Ishikawa (cell line): ENCODE measurements around the gene HAPLN2.

Source experiments
- CEBPB ChIP-seq: IDR thresholded peaks from 2 replicates; pipeline ENCODE4 v1.6.1; 2012
- CREB1 ChIP-seq: IDR thresholded peaks from 2 replicates; pipeline ENCODE4 v1.6.1; 2012; ENCODE audit warnings: low read depth
- EGR1 ChIP-seq: IDR thresholded peaks from 2 replicates; pipeline ENCODE4 v1.6.1; 2012
- EP300 ChIP-seq: IDR thresholded peaks from 2 replicates; pipeline ENCODE4 v1.6.1; 2012; ENCODE audit warnings: borderline replicate concordance
- FOXM1 ChIP-seq: IDR thresholded peaks from 2 replicates; pipeline ENCODE4 v1.6.1; 2012; ENCODE audit warnings: low read depth, borderline replicate concordance
- NFIC ChIP-seq: IDR thresholded peaks from 2 replicates; pipeline ENCODE4 v1.6.1; 2012
- RAD21 ChIP-seq: IDR thresholded peaks from 2 replicates; pipeline ENCODE4 v1.6.1; 2012; ENCODE audit warnings: low read depth
- TAF1 ChIP-seq: IDR thresholded peaks from 2 replicates; pipeline ENCODE4 v1.6.1; 2012; ENCODE audit warnings: low read depth, mild to moderate bottlenecking
- TCF12 ChIP-seq: IDR thresholded peaks from 2 replicates; pipeline ENCODE4 v1.6.1; 2012; ENCODE audit warnings: low read depth
- TEAD4 ChIP-seq: IDR thresholded peaks from 2 replicates; pipeline ENCODE4 v1.6.1; 2012
- YY1 ChIP-seq: IDR thresholded peaks from 2 replicates; pipeline ENCODE4 v1.6.1; 2012; ENCODE audit warnings: low read depth
- ZBTB7A ChIP-seq: IDR thresholded peaks from 2 replicates; pipeline ENCODE4 v1.6.1; 2012; ENCODE audit warnings: low read depth
- TF ChIP-seq, protein P1 (sequence below): IDR thresholded peaks from 2 replicates; pipeline ENCODE4 v1.6.1; 2012
- TF ChIP-seq, protein P2 (sequence below): IDR thresholded peaks from 2 replicates; pipeline ENCODE4 v1.6.1; 2012
- TF ChIP-seq, protein P3 (sequence below): IDR thresholded peaks from 2 replicates; pipeline ENCODE4 v1.6.1; 2012; ENCODE audit warnings: low read depth, mild to moderate bottlenecking

The HAPLN2 gene

DNA sequence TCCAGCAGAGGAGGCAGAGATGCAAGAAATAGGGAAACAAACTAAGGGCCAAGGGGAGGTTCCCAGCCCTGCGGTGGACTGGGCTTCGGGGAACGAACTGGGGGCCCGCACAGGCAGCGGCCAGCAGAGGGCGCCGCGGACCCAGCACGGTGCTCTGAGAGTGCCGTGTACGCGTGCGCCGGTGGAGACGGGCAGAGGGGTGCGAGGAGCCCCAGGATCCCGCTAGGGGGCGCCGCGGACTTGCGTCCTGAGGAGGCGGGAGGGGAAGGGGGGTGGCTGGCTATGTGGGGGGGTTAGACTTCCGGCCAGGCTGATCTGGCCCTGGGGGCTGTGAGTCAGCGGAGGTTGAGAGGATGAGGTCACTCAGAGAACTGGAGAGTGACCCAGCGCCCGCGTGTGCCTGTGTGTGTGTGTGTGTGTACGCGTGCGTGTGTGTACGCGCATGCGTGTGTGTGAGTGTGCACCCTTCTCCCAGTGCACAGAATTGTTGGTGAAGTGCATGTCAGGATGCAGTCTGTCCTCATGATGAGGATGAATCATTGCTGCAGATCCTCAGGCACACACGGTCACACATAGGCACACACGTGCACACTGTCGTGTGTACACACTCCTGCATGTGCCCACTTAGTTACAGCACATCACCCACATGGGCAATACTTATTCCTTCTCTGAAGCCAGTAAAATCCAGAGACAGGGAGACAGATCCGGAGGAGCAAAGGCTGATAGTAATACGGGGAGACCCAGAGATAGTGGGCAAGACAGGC, 41.0 kb downstream of the HAPLN2 start:
- 0 out of 2 replicates have a peak, but pooled peaks have one; percentile 21 for TF ChIP-seq EGR1
- TF ChIP-seq YY1: no peak
- TF ChIP-seq, protein P1, sequence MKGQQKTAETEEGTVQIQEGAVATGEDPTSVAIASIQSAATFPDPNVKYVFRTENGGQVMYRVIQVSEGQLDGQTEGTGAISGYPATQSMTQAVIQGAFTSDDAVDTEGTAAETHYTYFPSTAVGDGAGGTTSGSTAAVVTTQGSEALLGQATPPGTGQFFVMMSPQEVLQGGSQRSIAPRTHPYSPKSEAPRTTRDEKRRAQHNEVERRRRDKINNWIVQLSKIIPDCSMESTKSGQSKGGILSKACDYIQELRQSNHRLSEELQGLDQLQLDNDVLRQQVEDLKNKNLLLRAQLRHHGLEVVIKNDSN: 0 out of 2 replicates have a peak, but pooled peaks have one; percentile 2
- TF ChIP-seq EP300: no peak
- peak; percentile 50; the same call in 1 of the 2 replicates for TF ChIP-seq TCF12
- TF ChIP-seq TEAD4: no peak
- TF ChIP-seq, protein P2, sequence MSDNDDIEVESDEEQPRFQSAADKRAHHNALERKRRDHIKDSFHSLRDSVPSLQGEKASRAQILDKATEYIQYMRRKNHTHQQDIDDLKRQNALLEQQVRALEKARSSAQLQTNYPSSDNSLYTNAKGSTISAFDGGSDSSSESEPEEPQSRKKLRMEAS: peak; percentile 78
- TF ChIP-seq NFIC: no peak
- TF ChIP-seq, protein P3, sequence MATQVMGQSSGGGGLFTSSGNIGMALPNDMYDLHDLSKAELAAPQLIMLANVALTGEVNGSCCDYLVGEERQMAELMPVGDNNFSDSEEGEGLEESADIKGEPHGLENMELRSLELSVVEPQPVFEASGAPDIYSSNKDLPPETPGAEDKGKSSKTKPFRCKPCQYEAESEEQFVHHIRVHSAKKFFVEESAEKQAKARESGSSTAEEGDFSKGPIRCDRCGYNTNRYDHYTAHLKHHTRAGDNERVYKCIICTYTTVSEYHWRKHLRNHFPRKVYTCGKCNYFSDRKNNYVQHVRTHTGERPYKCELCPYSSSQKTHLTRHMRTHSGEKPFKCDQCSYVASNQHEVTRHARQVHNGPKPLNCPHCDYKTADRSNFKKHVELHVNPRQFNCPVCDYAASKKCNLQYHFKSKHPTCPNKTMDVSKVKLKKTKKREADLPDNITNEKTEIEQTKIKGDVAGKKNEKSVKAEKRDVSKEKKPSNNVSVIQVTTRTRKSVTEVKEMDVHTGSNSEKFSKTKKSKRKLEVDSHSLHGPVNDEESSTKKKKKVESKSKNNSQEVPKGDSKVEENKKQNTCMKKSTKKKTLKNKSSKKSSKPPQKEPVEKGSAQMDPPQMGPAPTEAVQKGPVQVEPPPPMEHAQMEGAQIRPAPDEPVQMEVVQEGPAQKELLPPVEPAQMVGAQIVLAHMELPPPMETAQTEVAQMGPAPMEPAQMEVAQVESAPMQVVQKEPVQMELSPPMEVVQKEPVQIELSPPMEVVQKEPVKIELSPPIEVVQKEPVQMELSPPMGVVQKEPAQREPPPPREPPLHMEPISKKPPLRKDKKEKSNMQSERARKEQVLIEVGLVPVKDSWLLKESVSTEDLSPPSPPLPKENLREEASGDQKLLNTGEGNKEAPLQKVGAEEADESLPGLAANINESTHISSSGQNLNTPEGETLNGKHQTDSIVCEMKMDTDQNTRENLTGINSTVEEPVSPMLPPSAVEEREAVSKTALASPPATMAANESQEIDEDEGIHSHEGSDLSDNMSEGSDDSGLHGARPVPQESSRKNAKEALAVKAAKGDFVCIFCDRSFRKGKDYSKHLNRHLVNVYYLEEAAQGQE: no peak
- TF ChIP-seq RAD21: peak; percentile 83
- peak; percentile 72 for TF ChIP-seq ZBTB7A
- TF ChIP-seq CREB1: 0 out of 2 replicates have a peak, but pooled peaks have one; percentile 30
- no peak for TF ChIP-seq TAF1
- TF ChIP-seq CEBPB: no peak
- no peak for TF ChIP-seq FOXM1

DNA sequence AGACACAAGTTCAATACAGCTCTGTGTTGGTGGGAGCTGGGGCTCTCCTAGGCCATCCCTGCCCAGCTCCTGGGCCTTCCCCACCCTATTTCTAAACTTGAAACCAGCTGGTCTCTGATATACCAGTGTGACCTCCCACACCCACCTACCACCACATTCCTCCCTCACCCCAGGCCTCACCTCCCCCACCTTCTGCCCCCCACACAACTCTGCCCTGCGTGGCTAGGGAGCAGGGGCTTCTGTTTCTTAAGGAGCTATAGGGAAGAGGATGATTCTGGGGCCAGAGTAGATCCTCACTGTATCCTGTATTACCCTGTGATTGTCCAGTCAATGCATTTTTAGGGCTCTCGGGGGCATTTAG, 41.5 kb downstream of the HAPLN2 start:
- TF ChIP-seq TCF12 (no peak), EGR1 (no peak), CEBPB (no peak), YY1 (no peak), TEAD4 (no peak), CREB1 (no peak), FOXM1 (no peak), NFIC (no peak)
- TF ChIP-seq, protein P2: no peak
- TF ChIP-seq, protein P1: no peak

DNA sequence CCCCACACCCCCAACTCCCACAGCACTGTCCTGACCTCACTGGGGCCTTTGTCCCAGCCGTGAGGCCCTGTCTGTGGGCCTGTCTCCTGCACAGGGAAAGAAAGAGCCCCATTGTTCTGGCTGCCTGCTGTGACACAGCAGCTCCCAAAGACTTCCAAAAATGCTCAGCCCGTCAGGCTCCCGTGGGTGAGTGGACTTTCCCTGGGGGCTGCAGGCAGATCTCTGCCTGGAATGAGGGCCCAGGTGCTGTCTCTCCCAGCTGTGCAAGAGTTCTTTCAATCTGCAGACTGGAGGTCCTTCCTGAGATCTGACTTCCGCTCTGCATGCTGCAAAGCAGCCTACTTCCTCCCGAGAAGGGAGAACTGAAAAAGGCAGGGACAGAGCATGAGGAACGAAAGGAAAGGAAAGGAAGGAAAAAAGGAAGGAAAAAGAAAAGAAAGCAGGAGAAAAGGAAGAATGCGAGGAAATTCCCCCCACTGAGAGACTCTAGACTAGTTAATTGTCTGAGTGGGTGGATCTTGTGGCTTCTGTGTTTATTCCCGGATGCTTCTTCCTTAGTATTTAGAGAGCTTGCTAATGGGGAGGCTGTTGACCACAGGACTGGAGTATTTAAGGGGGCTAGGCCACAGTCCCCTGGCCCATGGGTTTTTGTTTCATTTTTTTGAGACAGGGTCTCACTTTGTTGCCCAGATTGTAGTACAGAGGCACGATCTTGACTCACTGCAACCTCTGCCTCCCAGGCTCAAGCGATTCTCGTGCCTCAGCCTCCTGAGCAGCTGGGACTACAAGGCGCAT, 43.0 kb downstream of the HAPLN2 start:
- TF ChIP-seq NFIC (no peak), CEBPB (no peak), EGR1 (no peak), FOXM1 (no peak), YY1 (no peak), RAD21 (no peak), TAF1 (no peak), TEAD4 (no peak), ZBTB7A (no peak), EP300 (no peak), TCF12 (no peak)
- TF ChIP-seq, protein P1: no peak
- TF ChIP-seq, protein P2: no peak

DNA sequence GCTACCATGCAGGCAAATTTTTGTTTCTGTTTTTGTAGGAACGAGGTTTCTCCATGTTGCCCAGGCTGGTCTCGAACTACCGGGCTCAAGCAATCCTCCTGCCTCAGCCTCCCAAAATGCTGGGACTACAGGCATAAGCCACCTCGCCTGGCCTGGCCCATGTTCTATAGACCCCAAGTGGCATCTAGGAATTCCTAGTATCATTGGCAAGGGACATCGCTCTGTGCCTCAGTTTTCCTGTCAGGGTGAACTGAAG, 43.5 kb downstream of the HAPLN2 start:
- TF ChIP-seq, protein P1: no peak
- no peak for TF ChIP-seq EGR1
- no peak for TF ChIP-seq EP300
- TF ChIP-seq, protein P3: no peak
- no peak for TF ChIP-seq CEBPB
- TF ChIP-seq, protein P2: no peak
- TF ChIP-seq CREB1: no peak
- no peak for TF ChIP-seq TCF12
- no peak for TF ChIP-seq FOXM1
- no peak for TF ChIP-seq RAD21
- TF ChIP-seq YY1: no peak
